Body of pancreas (tissue), 4 donors: ENCODE results near the gene CD180.

Experiments
- POLR2A ChIP-seq, 3 donors: fragments of 450-650 bp; IDR thresholded peaks; one replicate each; pipeline ENCODE4 v1.6.1; 2016; ENCODE audit warnings: antibody characterized with exemption in 3 of 3, mild to moderate bottlenecking in 2 of 3
- TF ChIP-seq, protein P1 (sequence below), 7 experiments: fragments of 450-650 bp in 4 of 7; fragments of 200-600 bp in 3 of 7; sonication (generic) in 3 of 7; IDR thresholded peaks; one replicate each; pipeline ENCODE4 v1.5.1; 2016 to 2019; ENCODE audit warnings: antibody characterized with exemption in 7 of 7

DNA sequence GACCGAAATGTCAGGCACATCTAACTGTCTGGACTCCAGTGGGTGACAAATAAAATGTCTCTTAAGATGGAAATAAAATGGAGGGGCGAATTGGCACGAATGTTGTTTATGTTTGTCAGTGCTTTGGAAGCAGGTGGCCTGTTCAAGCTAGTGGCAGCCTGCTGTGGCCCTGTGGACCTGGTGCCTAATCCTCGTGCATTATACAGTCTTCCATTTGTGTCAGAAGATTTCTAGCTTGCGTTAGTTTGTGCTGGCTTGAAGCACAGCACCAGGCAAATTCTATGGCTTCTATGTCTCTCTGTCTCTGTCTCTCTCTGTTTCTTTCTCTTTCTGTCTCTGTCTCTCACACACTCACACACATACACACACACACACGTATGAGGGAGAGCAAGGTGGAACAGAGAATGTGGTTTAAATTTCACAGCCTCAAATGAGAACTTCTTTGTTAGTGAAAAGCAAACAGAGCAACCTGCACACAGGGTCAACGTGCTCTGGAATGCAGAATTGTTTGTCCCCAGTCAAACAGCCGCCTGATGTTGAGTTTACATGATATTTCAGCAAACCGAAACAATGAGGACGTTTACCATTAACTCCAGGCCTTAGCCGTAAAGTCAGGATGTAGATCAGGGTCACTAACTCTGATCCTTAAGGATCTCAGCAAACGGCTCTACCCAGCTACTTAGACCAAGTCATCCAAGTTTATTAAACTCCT lies 39.0 kb upstream of the CD180 start:
- TF ChIP-seq, protein P1, sequence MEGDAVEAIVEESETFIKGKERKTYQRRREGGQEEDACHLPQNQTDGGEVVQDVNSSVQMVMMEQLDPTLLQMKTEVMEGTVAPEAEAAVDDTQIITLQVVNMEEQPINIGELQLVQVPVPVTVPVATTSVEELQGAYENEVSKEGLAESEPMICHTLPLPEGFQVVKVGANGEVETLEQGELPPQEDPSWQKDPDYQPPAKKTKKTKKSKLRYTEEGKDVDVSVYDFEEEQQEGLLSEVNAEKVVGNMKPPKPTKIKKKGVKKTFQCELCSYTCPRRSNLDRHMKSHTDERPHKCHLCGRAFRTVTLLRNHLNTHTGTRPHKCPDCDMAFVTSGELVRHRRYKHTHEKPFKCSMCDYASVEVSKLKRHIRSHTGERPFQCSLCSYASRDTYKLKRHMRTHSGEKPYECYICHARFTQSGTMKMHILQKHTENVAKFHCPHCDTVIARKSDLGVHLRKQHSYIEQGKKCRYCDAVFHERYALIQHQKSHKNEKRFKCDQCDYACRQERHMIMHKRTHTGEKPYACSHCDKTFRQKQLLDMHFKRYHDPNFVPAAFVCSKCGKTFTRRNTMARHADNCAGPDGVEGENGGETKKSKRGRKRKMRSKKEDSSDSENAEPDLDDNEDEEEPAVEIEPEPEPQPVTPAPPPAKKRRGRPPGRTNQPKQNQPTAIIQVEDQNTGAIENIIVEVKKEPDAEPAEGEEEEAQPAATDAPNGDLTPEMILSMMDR (IDR thresholded peaks at IDR 0.05), result no peak
- no peak for TF ChIP-seq POLR2A (IDR thresholded peaks at IDR 0.05)
